ENCODE measurements around the gene SFXN2. TPM values are rescaled to one million over a fixed set of nuclear protein-coding genes. Genes with fewer than 3 reads are reported as not detected.
"Not testable (repeated sequence)": the region's sequence is repeated elsewhere in the genome, so short reads cannot be mapped to it uniquely, and the experiment has no call there.

The SFXN2 gene
- total RNA-seq, 1 donor from 2014 or later = 28.6 TPM

DNA sequence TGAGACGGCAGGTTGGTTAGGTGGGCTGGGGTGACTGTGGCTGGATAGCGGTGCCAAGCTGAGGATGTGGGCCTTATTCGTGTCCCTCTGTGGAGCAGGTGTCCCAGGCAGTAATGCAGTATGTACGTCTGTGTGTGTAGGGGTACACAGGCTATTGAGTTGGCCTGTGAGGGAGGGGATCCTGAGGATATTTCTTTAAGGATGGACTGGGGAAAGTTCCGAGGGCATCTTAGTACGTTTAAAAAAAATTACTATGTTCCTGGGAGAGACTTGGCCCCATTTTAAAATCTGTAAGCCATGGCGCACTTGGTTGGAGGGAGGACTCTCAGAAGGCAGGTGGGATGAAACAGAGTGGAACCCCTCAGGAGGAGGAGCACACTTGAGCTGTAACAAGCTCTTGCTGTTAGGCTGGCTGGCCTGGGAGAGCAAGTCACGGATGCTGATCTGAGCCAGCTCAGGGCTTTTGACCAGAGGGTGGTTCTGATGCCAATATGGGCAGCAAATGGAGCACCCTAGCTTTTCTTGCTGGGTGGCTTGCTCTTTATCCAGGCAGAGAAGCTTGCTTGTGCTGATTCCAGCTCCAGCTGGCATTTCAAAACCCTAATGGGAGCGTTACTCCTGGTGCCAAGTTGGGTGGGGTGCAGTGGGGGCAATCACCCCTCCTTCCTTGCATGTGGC, 30.1 kb downstream of the SFXN2 start:
- intact Hi-C loops (cut with micrococcal nuclease) = loop anchor here (5.0 kb wide), 1 partner anchor 323 kb away; no protein-coding TSS in a partner anchor

DNA sequence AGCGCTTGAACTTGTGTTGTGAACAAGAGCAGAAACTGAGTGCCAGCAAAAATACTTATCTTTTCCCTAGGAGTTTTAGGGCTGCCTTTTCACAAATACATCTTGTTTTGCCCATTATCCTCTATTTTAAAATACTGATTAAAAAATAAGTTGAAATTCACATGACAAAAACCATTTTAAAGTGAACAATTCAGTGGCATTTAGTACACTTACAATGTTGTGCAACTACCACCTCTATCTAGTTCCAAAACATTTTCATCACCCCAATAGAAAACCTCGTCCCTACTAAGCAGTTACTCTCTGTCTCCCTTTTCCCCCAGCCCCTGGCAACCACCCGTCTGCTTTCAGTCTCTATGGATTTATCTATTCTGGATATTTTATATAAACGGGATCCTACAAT, 30.7 kb downstream of the SFXN2 start:
- intact Hi-C loops (cut with micrococcal nuclease) = no loop called here

- intact Hi-C loops (cut with micrococcal nuclease) = no loop called here
Measured at GRCh38 chr10:102752266-102752930, 38.0 kb downstream of the SFXN2 start.

DNA sequence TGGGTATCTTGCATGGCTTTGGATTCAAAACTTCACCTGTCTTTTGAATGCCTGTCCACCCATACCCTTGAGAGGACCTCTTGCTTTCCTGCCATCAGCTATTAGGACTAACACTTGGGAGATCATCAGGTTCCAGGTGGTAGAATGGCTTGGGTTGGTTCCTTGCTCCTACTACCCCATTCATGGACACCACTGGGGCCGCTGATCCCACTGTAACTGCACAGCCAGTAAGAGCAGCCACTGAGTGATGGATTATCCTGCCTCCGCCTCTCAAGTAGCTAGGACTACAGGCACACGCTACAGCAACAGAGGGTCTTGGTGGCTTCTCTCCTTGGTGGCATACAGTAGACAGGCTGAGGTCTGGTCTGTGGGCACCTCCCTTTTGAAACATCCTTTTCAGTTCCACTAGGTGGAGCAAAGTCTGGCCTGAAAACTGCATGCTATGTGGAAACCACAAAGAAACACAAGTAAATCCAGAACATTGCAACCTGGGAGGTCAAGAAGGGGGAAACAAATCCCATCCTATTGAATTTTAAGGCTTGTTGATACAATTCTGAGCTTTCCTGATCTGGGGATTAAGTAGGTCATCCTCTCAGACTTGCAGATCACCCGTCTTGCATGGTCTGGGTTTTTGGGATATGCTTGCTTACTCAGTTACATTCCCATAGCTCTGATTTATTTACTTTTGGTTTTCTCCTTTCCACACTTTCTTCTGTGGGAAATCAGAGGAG, 38.7 kb downstream of the SFXN2 start:
- intact Hi-C loops (cut with micrococcal nuclease) = no loop called here

GRCh38 chr10:102753718-102754117, 39.3 kb downstream of the SFXN2 start:
- intact Hi-C loops (cut with micrococcal nuclease) = no loop called here

GRCh38 chr10:102757323-102757722, 42.9 kb downstream of the SFXN2 start:
- intact Hi-C loops (cut with micrococcal nuclease) = no loop called here

DNA sequence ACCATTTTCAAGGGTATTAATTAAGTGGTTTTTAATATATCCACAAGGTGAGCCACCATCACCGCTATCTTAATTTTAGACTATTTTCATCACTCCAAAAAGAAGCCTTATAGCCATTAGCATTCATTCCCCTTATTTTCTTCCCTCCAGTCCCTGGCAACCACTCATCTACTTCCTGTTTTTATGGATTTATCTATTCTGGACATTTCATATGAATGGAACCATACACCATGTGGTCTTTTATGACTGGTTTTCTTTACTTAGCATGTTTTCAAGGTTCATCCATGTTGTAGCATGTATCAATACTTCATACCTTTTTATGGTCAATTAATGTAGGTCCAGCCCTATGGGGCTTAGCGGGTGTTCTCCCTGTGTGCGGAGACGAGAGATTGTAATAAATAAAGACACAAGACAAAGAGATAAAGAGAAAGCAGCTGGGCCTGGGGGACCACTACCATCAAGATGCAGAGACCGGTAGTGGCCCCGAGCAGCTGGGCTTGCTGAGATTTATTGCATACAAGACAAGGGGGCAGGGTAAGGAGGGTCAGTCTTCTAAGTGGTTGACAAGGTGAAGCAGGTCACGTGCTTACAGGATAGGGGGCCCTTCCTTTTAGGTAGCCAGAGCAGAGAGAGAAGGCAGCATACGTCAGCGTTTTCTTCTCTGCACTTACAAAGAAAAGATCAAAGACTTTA, 44.0 kb downstream of the SFXN2 start:
- intact Hi-C loops (cut with micrococcal nuclease) = no loop called here

DNA sequence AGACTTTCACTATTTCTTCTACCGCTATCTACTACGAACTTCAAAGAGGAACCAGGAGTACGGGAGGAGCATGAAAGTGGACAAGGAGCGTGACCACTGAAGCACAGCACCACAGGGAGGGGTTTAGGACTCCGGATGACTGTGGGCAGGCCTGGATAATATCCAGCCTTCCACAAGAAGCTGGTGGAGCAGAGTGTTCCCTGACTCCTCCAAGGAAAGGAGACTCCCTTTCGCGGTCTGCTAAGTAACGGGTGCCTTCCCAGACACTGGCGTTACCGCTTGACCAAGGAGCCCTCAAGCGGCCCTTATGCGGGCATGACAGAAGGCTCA, 44.5 kb downstream of the SFXN2 start:
- intact Hi-C loops (cut with micrococcal nuclease) = not testable (repeated sequence)

DNA sequence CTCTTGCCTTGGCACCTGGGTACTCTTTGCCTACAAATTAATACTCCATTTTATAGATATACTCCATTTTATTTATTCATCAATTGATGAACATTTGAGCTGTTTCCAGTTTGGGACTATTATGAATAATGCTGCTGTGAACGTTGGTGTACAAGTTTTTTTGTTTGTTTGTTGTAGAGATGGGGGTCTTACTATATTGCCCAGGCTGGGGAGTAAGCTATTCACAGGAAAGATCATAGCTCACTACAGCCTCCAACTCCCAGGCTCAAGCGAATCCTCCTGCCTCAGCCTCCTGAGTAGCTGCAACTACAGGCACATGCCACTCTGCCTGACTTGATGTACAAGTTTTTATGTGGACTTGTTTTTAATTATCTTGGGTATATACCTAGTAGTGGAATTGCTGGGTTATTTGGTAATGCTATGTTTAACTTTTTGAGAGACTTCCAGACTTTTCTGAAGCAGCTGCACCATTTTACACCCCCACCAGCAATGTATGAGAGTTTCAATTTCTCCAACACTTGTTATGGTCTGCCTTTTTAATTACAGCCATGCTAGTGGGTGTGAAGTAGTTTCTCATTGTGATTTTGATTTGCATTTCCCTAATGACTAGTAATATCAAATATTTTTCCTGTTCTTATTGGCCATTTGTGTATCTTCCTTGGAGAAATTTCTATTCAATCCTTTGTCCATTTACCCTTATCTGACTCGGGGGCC, 45.2 kb downstream of the SFXN2 start:
- intact Hi-C loops (cut with micrococcal nuclease) = no loop called here

DNA sequence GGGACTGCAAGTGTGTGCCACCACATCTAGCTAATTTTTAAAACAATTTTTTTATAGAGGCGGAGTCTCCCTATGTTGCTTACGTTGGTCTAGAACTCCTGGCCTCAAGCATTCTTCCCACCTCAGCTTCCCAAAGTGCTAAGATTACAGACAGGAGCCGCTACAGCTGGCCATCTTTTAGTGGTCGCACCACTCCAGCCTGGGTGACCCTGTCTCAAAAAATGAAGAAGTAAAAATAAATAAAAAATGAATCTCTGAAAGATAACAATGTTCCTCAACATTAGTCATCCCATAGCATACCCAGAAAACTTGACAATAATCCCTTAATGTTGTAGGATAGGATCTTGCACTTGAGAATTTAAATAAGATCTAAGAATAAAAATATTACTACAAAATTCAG, 47.5 kb downstream of the SFXN2 start:
- intact Hi-C loops (cut with micrococcal nuclease) = no loop called here

GRCh38 chr10:102762401-102763015, 48.1 kb downstream of the SFXN2 start:
- intact Hi-C loops (cut with micrococcal nuclease) = no loop called here

- intact Hi-C loops (cut with micrococcal nuclease) = no loop called here
Measured at GRCh38 chr10:102763037-102763607, 48.7 kb downstream of the SFXN2 start.

- intact Hi-C loops (cut with micrococcal nuclease) = no loop called here
Measured at GRCh38 chr10:102764470-102765161, 50.2 kb downstream of the SFXN2 start.

DNA sequence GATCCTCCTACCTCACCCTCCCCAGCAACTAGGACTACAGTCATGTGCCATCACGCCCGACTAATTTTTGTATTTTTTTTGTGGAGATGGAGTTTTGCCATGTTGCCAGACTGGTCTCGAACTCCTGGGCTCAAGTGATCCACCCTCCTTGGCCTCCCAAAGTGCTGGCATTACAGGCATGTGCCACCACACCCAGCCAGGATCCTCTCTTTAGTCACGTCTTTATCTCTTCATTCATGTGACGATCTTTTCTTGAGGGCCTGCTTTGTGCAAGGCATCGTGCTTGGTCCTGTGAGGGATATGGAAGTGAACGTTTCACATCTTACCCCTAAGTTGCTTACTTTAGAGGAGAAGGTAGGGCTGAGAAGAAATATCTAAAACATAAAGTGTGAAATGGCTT, 50.9 kb downstream of the SFXN2 start:
- intact Hi-C loops (cut with micrococcal nuclease) = no loop called here

- intact Hi-C loops (cut with micrococcal nuclease) = no loop called here
Measured at GRCh38 chr10:102767428-102768160, 53.2 kb downstream of the SFXN2 start.

GRCh38 chr10:102769375-102770107, 55.1 kb downstream of the SFXN2 start:
- intact Hi-C loops (cut with micrococcal nuclease) = no loop called here

- intact Hi-C loops (cut with micrococcal nuclease) = no loop called here
Measured at GRCh38 chr10:102770108-102770482, 55.7 kb downstream of the SFXN2 start.

DNA sequence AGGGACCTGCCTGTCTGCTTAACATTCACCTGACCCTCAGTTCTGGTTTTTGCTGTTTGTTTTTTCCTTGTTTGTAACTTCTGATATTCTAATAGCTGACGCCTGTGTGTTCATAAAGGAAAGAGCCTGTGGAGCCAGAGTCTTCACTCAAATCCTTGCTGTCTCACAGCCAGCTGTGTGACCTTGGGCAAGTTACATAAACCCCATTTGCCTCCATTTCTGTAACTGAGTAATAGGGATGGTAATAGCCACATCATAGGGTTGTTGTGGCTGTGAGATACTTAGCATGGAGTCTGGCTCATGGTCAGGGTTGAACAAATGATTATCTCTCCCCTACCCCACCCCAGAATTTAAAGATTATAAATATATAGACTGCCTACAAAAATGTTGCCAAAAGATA, 56.4 kb downstream of the SFXN2 start:
- intact Hi-C loops (cut with micrococcal nuclease) = no loop called here

DNA sequence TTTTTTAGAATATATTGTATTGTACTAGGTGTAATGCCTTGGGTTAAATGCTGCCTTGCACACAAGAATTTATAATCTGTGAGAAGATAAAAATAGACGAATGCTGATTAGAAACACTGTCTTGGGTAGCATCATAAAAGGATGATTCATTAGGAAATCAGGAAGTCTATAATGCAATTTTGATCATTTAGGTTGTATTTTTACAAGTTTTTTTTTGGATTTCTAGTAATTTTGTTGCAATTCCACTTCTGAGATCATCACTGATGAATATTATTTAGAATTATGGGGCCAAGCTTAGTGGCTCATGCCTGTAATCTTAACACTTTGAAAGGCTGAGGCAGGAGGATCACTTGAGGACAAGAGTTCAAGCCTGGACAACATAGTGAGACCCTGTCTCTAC, 58.9 kb downstream of the SFXN2 start:
- intact Hi-C loops (cut with micrococcal nuclease) = no loop called here
